ENCODE results near the gene KRT1.

GRCh38 chr12:52656616-52657015, 23.6 kb downstream of the KRT1 start:
- TF ChIP-seq CTCF (IDR thresholded peaks at IDR 0.05; ENCODE audit: poor library complexity, severe bottlenecking): no peak
- no peak for TF ChIP-seq TAF1 (IDR thresholded peaks at IDR 0.05; ENCODE audit: low read depth)
- TF ChIP-seq POLR2AphosphoS5 (IDR thresholded peaks at IDR 0.05): no peak
- no peak for TF ChIP-seq EZH2 (IDR thresholded peaks at IDR 0.05; ENCODE audit: borderline replicate concordance, insufficient read depth, low read length, poor library complexity, severe bottlenecking)
- TF ChIP-seq SMC3 (conservative IDR thresholded peaks at IDR 0.05; ENCODE audit: poor library complexity): no peak
- no peak for TF ChIP-seq RAD21 (conservative IDR thresholded peaks at IDR 0.05)
- TF ChIP-seq MXI1 (conservative IDR thresholded peaks at IDR 0.05; ENCODE audit: poor library complexity, severe bottlenecking): no peak
- no peak for TF ChIP-seq EP300 (conservative IDR thresholded peaks at IDR 0.05; ENCODE audit: poor library complexity, severe bottlenecking)

Measured in neural cell (in vitro differentiated cells).